ENCODE measurements around the gene LRRC17. TPM values are rescaled to one million over a fixed set of nuclear protein-coding genes. Genes with fewer than 3 reads are reported as not detected.

Gene LRRC17
- total and polyA plus RNA-seq, 4 donors = 1.1 to 11.3 (median 1.4) TPM

GRCh38 chr7:102966465-102966864 lies 53.7 kb downstream of the LRRC17 start:
- no peak for DNase-seq (ENCODE audit: low spot score)
- H3K4me1 ChIP-seq (ENCODE audit: control insufficient read depth in 4 of 4, insufficient read depth in 4 of 4, low read length in 3 of 4) = no peaks in the 10 kb centered on the region
- no peaks in the 10 kb centered on the region for H3K27me3 ChIP-seq (ENCODE audit: control insufficient read depth in 4 of 4, insufficient read depth in 4 of 4, low read length in 3 of 4)
- H3K9ac ChIP-seq (ENCODE audit: low read depth in 1 of 2, low read length in 2 of 2) = no peak overlapping the region
- TF ChIP-seq RXRA (IDR thresholded peaks at IDR 0.05) (no peak), EGR1 (IDR thresholded peaks at IDR 0.05; ENCODE audit: low read depth in 2 of 2) (no peak), SP1 (IDR thresholded peaks at IDR 0.05) (no peak), TAF1 (conservative IDR thresholded peaks at IDR 0.05) (no peak), REST (IDR thresholded peaks at IDR 0.05) (no peak), GABPA (IDR thresholded peaks at IDR 0.05 in 1 of 2, conservative IDR thresholded peaks at IDR 0.05 in 1 of 2) (no peak), HNF4G (IDR thresholded peaks at IDR 0.05) (no peak), JUND (IDR thresholded peaks at IDR 0.05) (no peak), ZBTB33 (IDR thresholded peaks at IDR 0.05) (no peak), MAX (IDR thresholded peaks at IDR 0.05) (no peak)
- no peaks in the 10 kb centered on the region for H3K36me3 ChIP-seq (ENCODE audit: control insufficient read depth in 4 of 4, insufficient read depth in 3 of 4, low read depth in 1 of 4, low read length in 3 of 4)
- no peak overlapping the region for H3K27ac ChIP-seq (ENCODE audit: low read depth in 1 of 2, low read length in 2 of 2)
- 70% methylated on average over 2 of the region's 2 CpGs for WGBS
- no peak overlapping the region for H3K4me3 ChIP-seq (ENCODE audit: low read depth in 1 of 3, low read length in 3 of 3)
- H3K9me3 ChIP-seq (ENCODE audit: control insufficient read depth in 4 of 4, low read length in 3 of 4) = no peaks in the 10 kb centered on the region

- H3K27ac ChIP-seq (ENCODE audit: low read depth in 1 of 2, low read length in 2 of 2) = no peak overlapping the region
- no peak for DNase-seq (ENCODE audit: low spot score)
- H3K4me3 ChIP-seq (ENCODE audit: low read depth in 1 of 3, low read length in 3 of 3) = no peak overlapping the region
- H3K27me3 ChIP-seq (ENCODE audit: control insufficient read depth in 4 of 4, insufficient read depth in 4 of 4, low read length in 3 of 4) = no peaks in the 10 kb centered on the region
- no peak overlapping the region for H3K9ac ChIP-seq (ENCODE audit: low read depth in 1 of 2, low read length in 2 of 2)
- no peaks in the 10 kb centered on the region for H3K36me3 ChIP-seq (ENCODE audit: control insufficient read depth in 4 of 4, insufficient read depth in 3 of 4, low read depth in 1 of 4, low read length in 3 of 4)
- TF ChIP-seq RXRA (IDR thresholded peaks at IDR 0.05) (no peak), ATF3 (IDR thresholded peaks at IDR 0.05) (no peak), NR2F2 (IDR thresholded peaks at IDR 0.05) (no peak), REST (IDR thresholded peaks at IDR 0.05) (no peak), CTCF (IDR thresholded peaks at IDR 0.05; ENCODE audit: low read depth, low read length, missing input control) (no peak), SP1 (IDR thresholded peaks at IDR 0.05) (no peak), JUND (IDR thresholded peaks at IDR 0.05) (no peak), EGR1 (IDR thresholded peaks at IDR 0.05; ENCODE audit: low read depth in 2 of 2) (no peak), MAX (IDR thresholded peaks at IDR 0.05) (no peak), TAF1 (conservative IDR thresholded peaks at IDR 0.05) (no peak), RAD21 (IDR thresholded peaks at IDR 0.05) (no peak), HNF4G (IDR thresholded peaks at IDR 0.05) (no peak)
- H3K4me1 ChIP-seq (ENCODE audit: control insufficient read depth in 4 of 4, insufficient read depth in 4 of 4, low read length in 3 of 4) = no peaks in the 10 kb centered on the region
- no peaks in the 10 kb centered on the region for H3K9me3 ChIP-seq (ENCODE audit: control insufficient read depth in 4 of 4, low read length in 3 of 4)
Observed at GRCh38 chr7:102967798-102968197, 55.0 kb downstream of the LRRC17 start.
